WTC11 (cell line): Measurements from ENCODE around the gene RUNX1. TPM values are rescaled to one million over a fixed set of nuclear protein-coding genes. Genes with fewer than 3 reads are reported as not detected.

Experiments
- ATAC-seq: fragments of 200-7000 bp; cut with Tn5 transposase; 2 replicates; pipeline ENCODE4 v1.10.0; 2021; ENCODE audit warnings: mild to moderate bottlenecking, moderate library complexity
- CTCF ChIA-PET: fragments of 300-600 bp; sonication (Branson Sonifier 250); formaldehyde crosslinking; loops from one replicate; lab custom pipeline; 2021; ENCODE audit warnings: antibody characterized with exemption; lab: Charles Lee
- POLR2A ChIA-PET: fragments of 350-600 bp; sonication (Branson Sonifier 250); formaldehyde crosslinking; loops from one replicate; lab custom pipeline; 2021; ENCODE audit warnings: antibody characterized with exemption; lab: Charles Lee
- DNase-seq: peaks from one replicate; pipeline ENCODE4 v3.0.0; 2021; ENCODE audit warnings: low spot score
- H3K27ac Mint-ChIP-seq: 2 replicates; pipeline ENCODE4 v1.8.0; 2021; ENCODE audit warnings: mixed read lengths
- H3K27me3 Mint-ChIP-seq: 2 replicates; pipeline ENCODE4 v1.8.0; 2021; ENCODE audit warnings: low read depth, mild to moderate bottlenecking, moderate library complexity, mixed read lengths
- H3K36me3 Mint-ChIP-seq: 2 replicates; pipeline ENCODE4 v1.8.0; 2021; ENCODE audit warnings: mixed read lengths
- H3K4me1 Mint-ChIP-seq: 2 replicates; pipeline ENCODE4 v1.8.0; 2022; ENCODE audit warnings: mixed read lengths
- H3K4me3 Mint-ChIP-seq: 2 replicates; pipeline ENCODE4 v1.8.0; 2021; ENCODE audit warnings: mild to moderate bottlenecking, moderate library complexity, mixed read lengths
- H3K9me3 Mint-ChIP-seq: 2 replicates; pipeline ENCODE4 v1.8.0; 2021; ENCODE audit warnings: mixed read lengths
- AFF4 ChIP-seq: sonication (generic); formaldehyde crosslinking; IDR thresholded peaks from 2 replicates; pipeline ENCODE4 v1.8.1; 2023; ENCODE audit warnings: mild to moderate bottlenecking, missing genetic modification reagents, borderline replicate concordance
- ATF2 ChIP-seq: sonication (generic); formaldehyde crosslinking; IDR thresholded peaks from 2 replicates; pipeline ENCODE4 v1.8.1; 2022; ENCODE audit warnings: low read depth, missing genetic modification reagents, borderline replicate concordance
- JUN ChIP-seq: sonication (generic); formaldehyde crosslinking; IDR thresholded peaks from 2 replicates; pipeline ENCODE4 v1.8.0; 2023; ENCODE audit warnings: mild to moderate bottlenecking, missing genetic modification reagents
- MAX ChIP-seq: sonication (generic); formaldehyde crosslinking; IDR thresholded peaks from 2 replicates; pipeline ENCODE4 v1.8.0; 2022; ENCODE audit warnings: mild to moderate bottlenecking, missing genetic modification reagents
- MLX ChIP-seq: sonication (generic); formaldehyde crosslinking; IDR thresholded peaks from 2 replicates; pipeline ENCODE4 v1.8.1; 2023; ENCODE audit warnings: mild to moderate bottlenecking, missing genetic modification reagents, moderate library complexity
- MXD4 ChIP-seq: fragments of 250-450 bp; sonication (Bioruptor Pico); IDR thresholded peaks from 2 replicates; pipeline ENCODE4 v1.8.0; 2021; ENCODE audit warnings: mild to moderate bottlenecking, moderate library complexity, borderline replicate concordance
- NFE2L1 ChIP-seq: sonication (generic); formaldehyde crosslinking; IDR thresholded peaks from 2 replicates; pipeline ENCODE4 v1.8.1; 2023; ENCODE audit warnings: missing genetic modification reagents
- NR1H2 ChIP-seq: sonication (generic); formaldehyde crosslinking; IDR thresholded peaks from 2 replicates; pipeline ENCODE4 v1.9.0; 2021; ENCODE audit warnings: mild to moderate bottlenecking, moderate library complexity, missing genetic modification reagents
- OVOL2 ChIP-seq: fragments of 250-450 bp; sonication (Bioruptor Pico); IDR thresholded peaks from 2 replicates; pipeline ENCODE4 v1.9.0; 2021; ENCODE audit warnings: mild to moderate bottlenecking, borderline replicate concordance
- SMAD3 ChIP-seq: sonication (generic); formaldehyde crosslinking; IDR thresholded peaks from 2 replicates; pipeline ENCODE4 v1.8.0; 2022; ENCODE audit warnings: missing genetic modification reagents, mild to moderate bottlenecking, borderline replicate concordance
- SMAD4 ChIP-seq: sonication (generic); formaldehyde crosslinking; IDR thresholded peaks from 2 replicates; pipeline ENCODE4 v1.8.0; 2022; ENCODE audit warnings: mild to moderate bottlenecking, missing genetic modification reagents
- STAT6 ChIP-seq: sonication (generic); formaldehyde crosslinking; conservative IDR thresholded peaks from 2 replicates; pipeline ENCODE4 v1.8.1; 2023; ENCODE audit warnings: mild to moderate bottlenecking, low read depth, missing genetic modification reagents, moderate library complexity
- TEAD4 ChIP-seq: sonication (generic); formaldehyde crosslinking; IDR thresholded peaks from 2 replicates; pipeline ENCODE4 v1.8.0; 2022; ENCODE audit warnings: mild to moderate bottlenecking, missing genetic modification reagents
- ZBTB21 ChIP-seq: sonication (generic); formaldehyde crosslinking; IDR thresholded peaks from 2 replicates; pipeline ENCODE4 v1.8.1; 2023; ENCODE audit warnings: mild to moderate bottlenecking, missing genetic modification reagents, borderline replicate concordance
- ZMAT4 ChIP-seq: fragments of 250-450 bp; sonication (Bioruptor Pico); IDR thresholded peaks from 2 replicates; pipeline ENCODE4 v1.9.0; 2021; ENCODE audit warnings: mild to moderate bottlenecking
- ZNF219 ChIP-seq: sonication (generic); formaldehyde crosslinking; IDR thresholded peaks from 2 replicates; pipeline ENCODE4 v1.8.0; 2023; ENCODE audit warnings: missing genetic modification reagents, mild to moderate bottlenecking, borderline replicate concordance
- ZNF512 ChIP-seq: sonication (generic); formaldehyde crosslinking; IDR thresholded peaks from 2 replicates; pipeline ENCODE4 v1.8.1; 2022; ENCODE audit warnings: missing genetic modification reagents, borderline replicate concordance
- total RNA-seq: library from RNA; stranded (reverse); gene quantifications from 3 replicates; pipeline ENCODE4 v1.2.3, GENCODE V29; 2021

RUNX1 gene
- total RNA-seq, 1 experiment from 2014 or later = 2.2 TPM

- TF ChIP-seq STAT6 (CRISPR knock-in tag) (no peak), SMAD4 (no peak), TEAD4 (CRISPR knock-in tag) (no peak), MLX (CRISPR knock-in tag) (no peak), MXD4 (CRISPR knock-in tag) (no peak), OVOL2 (CRISPR knock-in tag) (no peak)
Observed at GRCh38 chr21:35066824-35067223, 17.7 kb upstream of the RUNX1 start (continued).

GRCh38 chr21:35063428-35064172 is 14.5 kb upstream of the RUNX1 start:
- H3K9me3 Mint-ChIP-seq = no peaks in the 10 kb centered on the region

More at GRCh38 chr21:35063428-35064172, 14.5 kb upstream of the RUNX1 start:
- ChIA-PET POLR2A (no interaction called here), CTCF (no interaction called here)
- TF ChIP-seq AFF4 (CRISPR knock-in tag) (no peak), NFE2L1 (no peak), MAX (CRISPR knock-in tag) (no peak), ATF2 (CRISPR knock-in tag) (no peak), ZNF512 (CRISPR knock-in tag) (no peak), ZNF219 (CRISPR knock-in tag) (no peak), ZMAT4 (no peak), SMAD4 (no peak), SMAD3 (CRISPR knock-in tag) (no peak), NR1H2 (no peak), ZBTB21 (CRISPR knock-in tag) (no peak), JUN (CRISPR knock-in tag) (no peak)
- Mint-ChIP-seq H3K4me3 (no peak overlapping the region), H3K27ac (no peak overlapping the region), H3K27me3 (no peaks in the 10 kb centered on the region), H3K4me1 (peaks cover 9% of the 10 kb centered on the region), H3K36me3 (no peaks in the 10 kb centered on the region)
- ATAC-seq = no peak
- DNase-seq = no peak
